ENCODE measurements around the gene CRB3. TPM values are rescaled to one million over a fixed set of nuclear protein-coding genes. Genes with fewer than 3 reads are reported as not detected.

The CRB3 gene
- total and polyA plus RNA-seq, 2 of the 8 experiments (the other 6 are each of a cell fraction or from before 2014, with no cell fraction given) = 21.1 to 24.6 TPM

DNA sequence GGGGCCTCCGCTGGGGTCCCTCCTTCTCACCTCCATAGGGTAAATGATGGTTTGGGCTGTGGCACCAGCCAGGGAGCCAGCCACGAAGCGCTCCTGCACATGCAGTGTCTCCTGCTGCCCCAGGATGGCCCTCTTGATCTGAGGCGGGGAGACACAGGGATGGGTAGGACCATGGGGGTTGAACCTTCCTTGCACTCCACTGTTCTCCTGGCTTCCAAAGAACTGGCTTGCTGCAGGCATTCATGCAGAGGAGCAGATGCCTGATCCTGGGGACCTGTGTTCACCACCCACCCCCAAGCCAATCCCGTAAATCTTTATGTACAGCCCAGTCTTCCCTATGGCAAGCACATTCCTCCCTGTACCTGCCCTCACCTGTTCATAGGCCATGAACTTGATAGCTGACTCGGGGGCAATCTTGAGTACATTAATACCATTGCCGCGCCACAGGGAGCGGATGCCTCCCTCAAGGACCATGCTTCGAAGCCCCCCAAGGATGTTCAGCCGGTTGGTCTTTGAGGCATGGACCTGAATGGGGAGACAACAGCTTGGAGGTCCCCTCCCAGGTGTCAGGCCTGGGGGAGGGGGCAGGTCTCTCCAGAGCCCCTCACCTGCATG, 10.0 kb upstream of the CRB3 start:
- H3K79me1 ChIP-seq (ENCODE audit: low read depth, low read length) = no peaks in the 10 kb centered on the region
- no peak overlapping the region for H4K5ac ChIP-seq (ENCODE audit: insufficient read length, low read depth, low read length)
- H3K36me3 ChIP-seq (ENCODE audit: control insufficient read depth in 2 of 4, insufficient read depth in 4 of 4, low read length in 3 of 4) = peaks cover 5 to 30% (median 10%) of the 10 kb centered on the region in 4 experiments; a peak in 7 of 8 replicates
- H3K9me3 ChIP-seq (ENCODE audit: insufficient read depth in 2 of 2, low read depth in 1 of 2, low read length in 1 of 2) = peaks cover 0 to 8% of the 10 kb centered on the region in 2 experiments; a peak in 1 of 4 replicates
- ChIA-PET CTCF (ENCODE audit: partially characterized antibody) (interaction anchor here (0.9 to 1.1 kb wide), 2 partner anchors 36 to 235 kb away, joined by 3 read pairs; no protein-coding TSS in a partner anchor), POLR2A (ENCODE audit: partially characterized antibody) (interaction anchor here (1.4 kb wide), 1 partner anchor 18 kb away, joined by 5 read pairs; no protein-coding TSS in a partner anchor)
- peaks cover 0 to 9% (median 0%) of the 10 kb centered on the region in 4 experiments; a peak in 5 of 7 replicates for H3K4me1 ChIP-seq (replicated peaks in 1 of 4; ENCODE audit: control insufficient read depth in 3 of 4, insufficient read depth in 4 of 4, low read length in 3 of 4)
- DNase-seq (ENCODE audit: low read depth in 1 of 2, low spot score in 2 of 2) (no peak), FAIRE-seq (no peak)
- H4K20me1 ChIP-seq (replicated peaks in 1 of 2; ENCODE audit: control insufficient read depth in 1 of 2, insufficient read depth in 2 of 2, low read length in 2 of 2) = no peaks in the 10 kb centered on the region
- no peak overlapping the region for H2AFZ ChIP-seq (ENCODE audit: low read length)
- H3K4ac ChIP-seq (replicated peaks; ENCODE audit: insufficient read length, low read depth, low read length) = no peak overlapping the region
- H3K4me2 ChIP-seq (ENCODE audit: insufficient read depth in 1 of 2, low read depth in 2 of 2, low read length in 2 of 2) = no peak overlapping the region
- no peak overlapping the region for H2BK15ac ChIP-seq (ENCODE audit: low read length)
- no peak overlapping the region for H2BK12ac ChIP-seq (ENCODE audit: low read depth, low read length)
- no peak overlapping the region for H2AK5ac ChIP-seq (ENCODE audit: low read depth, low read length)
- peaks cover 2% of the 10 kb centered on the region; the same call in 1 of the 2 replicates for H3K23me2 ChIP-seq (ENCODE audit: low read depth, low read length)
- no peak overlapping the region for H2BK5ac ChIP-seq (ENCODE audit: low read depth, low read length)
- H4K8ac ChIP-seq (ENCODE audit: extremely low read depth, insufficient read depth, low read length) = no peak overlapping the region
- H3K56ac ChIP-seq (replicated peaks; ENCODE audit: insufficient read length, low read depth, low read length) = no peak overlapping the region
- H3K18ac ChIP-seq (ENCODE audit: extremely low read depth, low read length) = no peak overlapping the region
- no peak overlapping the region for H3K27ac ChIP-seq (ENCODE audit: low read depth, low read length)
- no peak overlapping the region for H3K23ac ChIP-seq (ENCODE audit: insufficient read length)
- H2BK20ac ChIP-seq (ENCODE audit: low read length) = no peak overlapping the region
- H2BK120ac ChIP-seq (replicated peaks; ENCODE audit: low read depth, low read length) = no peak overlapping the region
- 92% methylated on average over 11 of the region's 11 CpGs; no CpG with 5 or more reads in 1 of the 2 experiments for WGBS, 2 experiments (ENCODE audit: extremely low coverage in 1 of 2, insufficient coverage in 1 of 2, insufficient read length in 1 of 2, insufficient replicate concordance in 2 of 2, low coverage in 1 of 2, low lambda C conversion rate in 2 of 2, missing lambda C conversion rate in 1 of 2)
- no peak overlapping the region for H4K91ac ChIP-seq (replicated peaks; ENCODE audit: insufficient read length, low read length)
- no peaks in the 10 kb centered on the region for H3K27me3 ChIP-seq (replicated peaks in 1 of 4; ENCODE audit: control insufficient read depth in 3 of 4, extremely low read depth in 1 of 4, insufficient read depth in 3 of 4, low read length in 3 of 4)
- H3K9ac ChIP-seq (replicated peaks in 1 of 4; ENCODE audit: extremely low read depth in 1 of 4, low read depth in 3 of 4, low read length in 3 of 4) = no peak overlapping the region
- H3K4me3 ChIP-seq (ENCODE audit: extremely low read depth in 1 of 4, insufficient read depth in 2 of 4, low read depth in 3 of 4, low read length in 4 of 4) = no peak overlapping the region
- no peaks in the 10 kb centered on the region for H3K79me2 ChIP-seq (ENCODE audit: control insufficient read depth in 1 of 2, insufficient read depth in 2 of 2, low read length in 2 of 2)
- H3K14ac ChIP-seq (ENCODE audit: insufficient read length) = no peak overlapping the region
- no peak for TF ChIP-seq POLR2AphosphoS5 (IDR thresholded peaks at IDR 0.05; ENCODE audit: low read depth, low read length)
- no peak for TF ChIP-seq TAF7 (optimal IDR thresholded peaks at IDR 0.05; ENCODE audit: borderline replicate concordance, low read depth, low read length)
- no peak for TF ChIP-seq HDAC2 (IDR thresholded peaks at IDR 0.05; ENCODE audit: borderline replicate concordance in 1 of 2, low read depth in 2 of 2, low read length in 2 of 2)
- TF ChIP-seq JUND (IDR thresholded peaks at IDR 0.05; ENCODE audit: low read length) = no peak
- no peak for TF ChIP-seq BRCA1 (IDR thresholded peaks at IDR 0.05; ENCODE audit: low read depth, low read length)
- no peak for TF ChIP-seq CEBPB (IDR thresholded peaks at IDR 0.05; ENCODE audit: low read depth, low read length)
- no peak for TF ChIP-seq KDM4A (IDR thresholded peaks at IDR 0.05; ENCODE audit: low read depth, low read length, severe bottlenecking)
- TF ChIP-seq ATF2 (IDR thresholded peaks at IDR 0.05; ENCODE audit: low read length) = no peak
- TF ChIP-seq SP4 (IDR thresholded peaks at IDR 0.05; ENCODE audit: low read length) = no peak
- no peak for TF ChIP-seq RBBP5 (IDR thresholded peaks at IDR 0.05; ENCODE audit: borderline replicate concordance, low read depth, low read length)
- no peak for TF ChIP-seq GTF2F1 (IDR thresholded peaks at IDR 0.05; ENCODE audit: borderline replicate concordance, low read depth, low read length)
- no peak for TF ChIP-seq KDM5A (IDR thresholded peaks at IDR 0.05; ENCODE audit: low read length)

All from H1 (cell line).